NCI-H526 treated with DMSO at 0.1 percent for 48 hours (cell line): ENCODE data around the gene SNX27.
"Not testable (repeated sequence)": the region's sequence is repeated elsewhere in the genome, so short reads cannot be mapped to it uniquely, and the experiment has no call there.

Experiments used
- DNase-seq: peaks from one replicate; lab custom pipeline; 2025; lab: John Stamatoyannopoulos, UW

SNX27 gene

GRCh38 chr1:151604291-151604690 lies 7.6 kb upstream of the SNX27 start:
- no peak for DNase-seq

GRCh38 chr1:151606384-151606783 lies 5.5 kb upstream of the SNX27 start:
- no peak for DNase-seq

GRCh38 chr1:151606857-151607256 lies 5.0 kb upstream of the SNX27 start:
- no peak for DNase-seq

- DNase-seq: no peak
These were observed 1.7 kb upstream of the SNX27 start for GRCh38 chr1:151610142-151610541.

DNA sequence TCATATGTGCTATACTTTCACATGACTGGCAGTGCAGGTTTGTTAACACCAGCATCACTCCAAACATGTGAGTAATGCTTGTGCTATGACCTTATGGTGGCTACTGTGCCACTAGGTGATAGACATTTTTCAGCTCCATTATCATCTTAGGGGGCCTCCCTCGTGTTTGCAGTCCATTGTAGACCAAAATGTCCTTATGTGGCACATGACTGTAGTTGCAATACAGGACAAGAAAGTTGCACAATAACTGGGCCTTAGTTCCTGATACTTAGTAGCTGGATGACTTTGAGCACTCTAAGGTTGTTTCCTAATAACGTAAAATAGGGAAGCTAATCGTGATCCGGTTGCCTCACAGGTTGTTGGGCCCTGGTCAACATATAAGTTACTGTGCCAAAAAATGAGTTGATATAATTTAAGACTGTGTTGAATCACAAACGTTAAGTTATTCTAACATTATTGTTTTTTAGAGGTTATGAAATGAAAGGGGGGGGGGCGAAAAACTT lies 511 bp upstream of the SNX27 start:
- no peak for DNase-seq

DNA sequence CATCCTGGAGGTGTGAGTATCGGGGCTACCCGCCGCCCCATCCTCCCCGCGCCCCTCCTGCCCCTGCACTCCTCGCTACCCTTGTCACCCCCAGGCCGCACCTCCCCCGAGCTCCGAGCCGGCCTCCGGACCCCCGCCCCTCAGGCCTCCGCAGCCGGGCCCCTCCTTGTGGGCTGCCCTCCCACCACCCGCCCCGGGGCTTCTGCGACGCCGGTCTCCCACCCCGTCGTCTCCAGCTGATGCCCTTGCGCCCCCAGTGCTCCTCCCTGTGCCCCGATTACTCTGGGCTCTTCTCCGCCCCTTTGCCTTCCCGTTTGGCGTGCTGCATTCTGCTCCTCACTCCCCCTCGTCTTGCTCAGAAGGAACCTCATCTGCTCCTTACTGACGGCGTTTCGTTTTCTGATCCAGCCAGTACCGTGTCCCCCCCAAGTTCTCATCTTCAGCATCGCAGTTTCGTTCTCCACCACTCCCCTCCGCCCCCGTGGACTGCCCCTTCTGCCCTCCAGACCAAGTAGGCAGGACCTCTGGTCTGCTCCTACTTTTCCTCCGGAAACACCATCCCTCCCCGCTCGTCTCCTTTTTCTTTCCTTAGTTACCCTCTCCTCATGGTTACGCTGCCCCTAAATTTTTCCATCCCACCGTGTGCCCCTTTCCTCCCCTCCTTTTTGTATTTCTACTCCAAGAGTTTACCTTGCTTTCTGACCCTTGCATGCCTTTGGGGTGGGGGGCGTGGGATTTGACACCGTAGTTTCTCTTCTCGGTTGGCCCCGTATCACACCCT lies 841 bp downstream of the SNX27 start:
- DNase-seq: no peak

DNA sequence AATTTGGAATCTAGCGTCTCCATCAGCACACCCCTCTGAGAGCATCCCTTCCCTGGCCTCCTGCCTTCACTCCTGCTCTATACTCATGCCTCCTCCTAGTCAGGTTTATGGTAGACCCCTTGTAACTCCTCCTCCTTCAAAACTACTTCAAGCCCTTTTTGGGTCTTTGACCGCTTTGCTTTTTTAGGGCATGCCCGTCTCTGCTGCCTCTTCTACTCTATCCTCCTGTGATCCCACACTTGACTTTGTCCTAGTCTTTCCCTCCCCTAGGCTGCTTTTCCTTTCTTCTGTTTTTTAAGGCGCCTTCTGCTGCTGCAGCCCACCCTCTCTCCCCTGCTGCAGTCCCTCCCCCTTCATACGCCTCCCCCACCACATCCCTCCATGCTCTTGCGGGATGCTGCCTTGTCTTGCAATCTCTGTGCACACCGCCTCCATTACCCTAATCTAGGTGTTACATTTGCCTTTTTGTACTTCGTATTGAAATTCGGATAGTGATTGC lies 1.5 kb downstream of the SNX27 start:
- DNase-seq: peak; percentile 59

DNA sequence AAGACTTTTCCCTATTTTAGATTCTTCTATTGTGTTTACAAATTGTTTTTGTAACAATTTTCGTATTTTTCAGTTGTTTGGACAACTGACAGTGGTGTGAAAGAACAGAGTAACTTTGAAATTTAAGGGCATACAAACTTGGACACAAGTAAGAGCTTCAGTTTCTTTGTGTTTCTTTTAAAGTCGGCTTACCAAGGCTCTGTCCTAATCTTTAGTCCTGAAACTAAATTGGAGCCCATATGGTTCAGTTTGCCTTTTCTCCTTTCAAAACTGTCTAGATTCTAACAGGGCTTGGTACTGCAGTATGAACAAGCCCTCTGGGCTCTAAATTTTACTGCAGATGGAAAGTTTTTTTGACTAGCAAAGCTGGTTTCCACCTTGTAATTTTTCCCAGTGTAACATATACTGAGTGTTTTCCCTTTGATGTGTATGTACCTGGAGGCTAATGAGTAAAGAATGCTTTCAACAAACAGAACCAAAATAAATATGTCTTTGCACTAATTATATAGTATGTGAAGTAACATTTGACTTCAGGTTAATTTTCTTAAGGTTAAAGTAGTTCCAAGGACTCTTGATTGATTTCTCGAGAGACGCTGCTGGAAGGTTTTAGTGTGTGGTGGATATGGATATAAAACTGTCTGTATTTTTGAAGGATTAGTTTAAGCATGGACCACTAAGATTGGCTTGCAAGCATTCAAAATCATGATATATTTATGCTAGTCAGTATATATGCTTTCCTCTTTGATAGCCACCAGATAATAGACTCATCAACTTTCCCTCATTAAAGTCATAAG lies 4.1 kb downstream of the SNX27 start:
- no peak for DNase-seq

DNA sequence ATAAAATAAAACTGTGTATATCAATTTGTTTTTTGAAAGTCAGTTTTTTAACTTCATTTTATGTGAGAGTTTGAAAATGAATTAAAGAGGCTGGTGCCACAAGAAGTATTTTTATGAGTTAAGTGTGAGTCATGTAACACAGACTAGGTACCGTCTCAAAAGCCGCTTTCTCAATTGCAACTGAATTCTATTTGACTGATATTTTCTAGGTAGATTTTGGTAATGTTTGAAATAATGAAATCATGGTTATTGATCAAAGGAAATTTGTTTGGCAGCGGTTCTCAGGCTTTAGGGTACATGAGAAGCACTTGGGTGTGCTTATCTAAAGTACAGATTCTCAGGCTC lies 4.6 kb downstream of the SNX27 start:
- DNase-seq: no peak

GRCh38 chr1:151618003-151618402 lies 6.2 kb downstream of the SNX27 start:
- no peak for DNase-seq

DNA sequence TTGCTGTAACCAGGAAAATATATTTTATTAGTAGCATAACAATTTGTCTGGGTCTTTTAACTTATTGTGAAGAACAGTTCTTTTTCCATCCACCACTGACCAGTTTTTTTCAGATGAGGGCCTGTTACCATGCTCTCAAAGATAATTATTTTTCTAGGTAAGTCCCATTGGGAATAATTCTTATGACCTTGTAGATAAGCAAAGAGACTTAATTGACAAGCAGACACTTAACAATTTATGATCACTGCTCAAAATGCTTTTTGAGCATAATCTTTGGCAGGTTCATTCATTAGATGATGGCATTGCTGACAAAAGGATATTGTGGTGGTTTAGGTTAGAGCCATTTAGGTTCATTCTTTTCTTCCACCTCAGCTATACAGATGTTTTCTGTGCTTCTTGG lies 6.6 kb downstream of the SNX27 start:
- DNase-seq: no peak

DNA sequence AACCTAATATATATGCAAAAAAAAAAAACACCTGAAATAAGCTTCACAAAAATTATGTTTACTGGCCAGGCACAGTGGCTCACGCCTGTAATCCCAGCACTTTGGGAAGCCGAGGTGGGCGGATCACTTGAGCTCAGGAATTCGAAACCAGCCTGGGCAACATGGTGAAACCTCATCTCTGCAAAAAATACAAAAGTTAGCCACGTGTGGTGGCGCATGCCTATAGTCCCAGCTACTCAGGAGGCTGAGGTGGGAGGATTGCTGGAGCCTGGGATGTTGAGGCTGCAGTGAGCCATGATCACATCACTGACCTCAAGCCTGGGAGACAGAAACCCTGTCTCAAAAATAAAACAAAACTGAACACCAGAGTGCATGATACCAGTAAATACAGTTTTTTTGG lies 7.1 kb downstream of the SNX27 start:
- not testable (repeated sequence) for DNase-seq

DNA sequence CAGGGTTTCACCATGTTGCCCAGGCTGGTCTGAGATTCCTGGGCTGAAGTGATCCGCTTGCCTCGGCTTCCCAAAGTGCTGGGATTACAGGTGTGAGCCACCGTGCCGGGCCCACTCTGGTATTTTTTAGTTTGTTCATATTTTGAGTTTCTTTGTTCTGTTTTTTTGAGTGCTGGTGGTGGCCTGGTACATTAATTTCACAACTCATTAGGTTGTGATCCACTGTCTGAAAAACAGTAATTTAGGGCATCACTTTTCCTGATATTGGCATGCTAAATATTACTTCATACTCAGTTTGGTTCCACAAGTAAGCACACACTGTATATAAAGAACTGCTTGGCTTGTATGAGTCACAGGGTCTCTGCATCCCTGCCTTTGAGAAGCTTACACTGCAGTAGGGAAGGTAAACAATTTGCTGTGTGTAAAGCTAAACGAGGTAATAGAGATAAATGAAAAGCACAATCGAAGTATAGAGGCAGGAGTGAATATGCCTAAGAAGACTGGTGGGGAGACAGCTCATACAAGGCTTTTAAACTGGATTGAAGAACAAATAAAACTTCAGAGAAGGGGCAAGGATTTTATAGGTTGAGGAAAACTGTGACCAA lies 7.7 kb downstream of the SNX27 start:
- DNase-seq: no peak

DNA sequence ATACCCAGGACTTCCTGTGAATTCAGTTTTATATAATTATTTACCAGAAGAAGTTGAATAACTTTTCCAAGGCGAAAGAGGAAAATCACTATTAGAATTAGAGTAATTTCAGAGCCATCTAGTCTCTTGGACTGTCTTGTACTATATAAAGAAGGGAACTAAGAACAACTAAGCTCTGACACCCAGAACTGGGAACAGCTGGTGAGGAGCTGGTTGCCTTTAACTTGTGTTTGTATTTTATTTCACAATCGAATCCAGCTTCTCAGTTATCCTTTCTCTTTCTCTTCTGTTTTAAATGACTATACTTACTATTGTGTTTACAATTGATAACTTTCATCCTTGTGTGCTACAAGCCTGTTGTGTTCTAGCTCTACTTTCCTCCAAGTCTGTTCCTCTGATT lies 8.4 kb downstream of the SNX27 start:
- DNase-seq: no peak

GRCh38 chr1:151621351-151621750 lies 9.5 kb downstream of the SNX27 start:
- DNase-seq: no peak

DNA sequence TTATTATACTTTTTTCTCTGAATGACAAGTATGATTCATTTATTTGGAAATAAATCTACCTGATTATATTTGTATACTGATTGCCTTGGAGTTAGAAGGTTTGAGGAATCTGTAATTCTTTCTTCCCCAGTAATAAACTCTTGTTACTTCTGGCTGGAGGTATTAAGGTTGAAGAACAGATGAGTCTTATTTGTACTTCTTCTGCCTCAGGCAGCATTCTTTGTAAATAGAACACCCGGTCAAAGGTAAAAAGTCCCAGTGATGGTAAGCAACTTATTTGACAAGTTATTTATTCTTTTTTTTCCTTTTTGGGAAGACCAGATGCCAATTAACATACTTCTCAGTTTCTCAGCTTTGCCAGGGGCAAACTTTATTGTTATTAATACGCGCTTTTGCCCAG lies 12.9 kb downstream of the SNX27 start:
- no peak for DNase-seq

- DNase-seq: no peak
These were observed 15.0 kb downstream of the SNX27 start for GRCh38 chr1:151626740-151627334.

DNA sequence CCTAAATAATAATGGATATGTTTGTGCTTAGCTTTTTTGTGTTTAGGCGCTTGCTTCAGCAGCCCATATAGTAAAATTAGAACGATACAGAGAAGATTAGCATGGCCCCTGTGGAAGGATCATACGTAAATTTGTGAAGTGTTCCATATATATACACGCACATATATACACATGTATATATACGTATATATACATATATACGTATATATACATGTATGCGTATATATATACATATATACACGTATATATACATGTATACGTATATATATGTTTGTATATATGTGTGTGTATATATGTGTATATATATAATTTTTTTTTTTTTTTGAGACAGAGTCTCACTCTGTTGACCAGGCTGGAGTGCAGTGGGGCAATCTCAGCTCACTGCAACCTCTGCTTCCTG lies 17.4 kb downstream of the SNX27 start:
- no peak for DNase-seq

- no peak for DNase-seq
These were observed 23.7 kb downstream of the SNX27 start for GRCh38 chr1:151635479-151636072.

GRCh38 chr1:151638074-151638775 lies 26.4 kb downstream of the SNX27 start:
- DNase-seq: no peak

- DNase-seq: no peak
These were observed 27.0 kb downstream of the SNX27 start for GRCh38 chr1:151638812-151639211.
